NCI-H2107 treated with DMSO at 0.1 percent for 48 hours (cell line): ENCODE data around the gene SDSL.

Experiments used
- DNase-seq: peaks from one replicate; lab custom pipeline; 2025; ENCODE audit not compliant: unreplicated experiment; lab: John Stamatoyannopoulos, UW

SDSL gene

GRCh38 chr12:113479216-113479589, 57.0 kb downstream of the SDSL start:
- DNase-seq = no peak

GRCh38 chr12:113479590-113480335, 57.6 kb downstream of the SDSL start:
- no peak for DNase-seq

GRCh38 chr12:113480336-113480971, 58.3 kb downstream of the SDSL start:
- DNase-seq = no peak

- DNase-seq = no peak
Measured at GRCh38 chr12:113482334-113482733, 60.2 kb downstream of the SDSL start.

- no peak for DNase-seq
Measured at GRCh38 chr12:113485330-113485729, 63.1 kb downstream of the SDSL start.

- no peak for DNase-seq
Measured at GRCh38 chr12:113486722-113487121, 64.5 kb downstream of the SDSL start.
